ENCODE measurements around the gene WDR91. TPM values are rescaled to one million over a fixed set of nuclear protein-coding genes. Genes with fewer than 3 reads are reported as not detected.

Gene WDR91
- total RNA-seq, 1 experiment from 2014 or later = 7.3 TPM

GRCh38 chr7:135197343-135197742 is 14.0 kb downstream of the WDR91 start:
- Mint-ChIP-seq H3K9me3 (ENCODE audit: unreplicated experiment) (no peaks in the 10 kb centered on the region), H3K4me3 (ENCODE audit: unreplicated experiment) (no peak overlapping the region), H3K36me3 (ENCODE audit: insufficient read depth, unreplicated experiment) (peaks cover 10% of the 10 kb centered on the region), H3K27ac (ENCODE audit: low read depth, unreplicated experiment) (no peak overlapping the region), H3K27me3 (ENCODE audit: insufficient read depth, unreplicated experiment) (no peaks in the 10 kb centered on the region), H3K4me1 (ENCODE audit: insufficient read depth, unreplicated experiment) (no peaks in the 10 kb centered on the region)
- intact Hi-C loops (cut with micrococcal nuclease) = no loop called here
- ChIA-PET POLR2A (interaction anchor here (0.8 kb wide), 1 partner anchor 13 kb away, joined by 3 read pairs; no protein-coding TSS in a partner anchor), CTCF (interaction anchor here (0.7 to 1.8 kb wide), 2 partner anchors 10 to 549 kb away, joined by 3 to 5 read pairs; no protein-coding TSS in a partner anchor)
- BruUV-seq (replicated peaks) = no TSS peak
- no peak for DNase-seq (ENCODE audit: unreplicated experiment)
- TF ChIP-seq CTCF (IDR thresholded peaks at IDR 0.05; ENCODE audit: unreplicated experiment) = no peak

GRCh38 chr7:135195968-135196629 is 15.2 kb downstream of the WDR91 start:
- ChIA-PET CTCF (interaction anchor here (0.6 to 1.8 kb wide), 2 partner anchors 8 to 79 kb away, joined by 3 to 5 read pairs; no protein-coding TSS in a partner anchor), POLR2A (interaction anchor here (0.6 kb wide), 1 partner anchor 15 kb away, joined by 3 read pairs; the partner anchor contains the start of gene WDR91)
- BruUV-seq (replicated peaks) = no TSS peak
- Mint-ChIP-seq H3K9me3 (ENCODE audit: unreplicated experiment) (no peaks in the 10 kb centered on the region), H3K36me3 (ENCODE audit: insufficient read depth, unreplicated experiment) (peaks cover 6% of the 10 kb centered on the region), H3K4me1 (ENCODE audit: insufficient read depth, unreplicated experiment) (no peaks in the 10 kb centered on the region), H3K4me3 (ENCODE audit: unreplicated experiment) (no peak overlapping the region), H3K27me3 (ENCODE audit: insufficient read depth, unreplicated experiment) (no peaks in the 10 kb centered on the region), H3K27ac (ENCODE audit: low read depth, unreplicated experiment) (no peak overlapping the region)
- no peak for DNase-seq (ENCODE audit: unreplicated experiment)
- intact Hi-C loops (cut with micrococcal nuclease) = no loop called here
- no peak for TF ChIP-seq CTCF (IDR thresholded peaks at IDR 0.05; ENCODE audit: unreplicated experiment)

- ChIA-PET POLR2A (interaction anchor here (1.0 to 1.2 kb wide), 2 partner anchors 19 to 26 kb away, joined by 3 read pairs; no protein-coding TSS in a partner anchor), CTCF (interaction anchor here (0.6 to 1.2 kb wide), 2 partner anchors 15 to 18 kb away, joined by 3 to 4 read pairs; no protein-coding TSS in a partner anchor)
- intact Hi-C loops (cut with micrococcal nuclease) = no loop called here
Observed at GRCh38 chr7:135195156-135195555, 16.2 kb downstream of the WDR91 start.

More at GRCh38 chr7:135195156-135195555, 16.2 kb downstream of the WDR91 start:
- no peak for DNase-seq (ENCODE audit: unreplicated experiment)
- H3K27me3 Mint-ChIP-seq (ENCODE audit: insufficient read depth, unreplicated experiment) = no peaks in the 10 kb centered on the region
- BruUV-seq (replicated peaks) = no TSS peak
- no peak for TF ChIP-seq CTCF (IDR thresholded peaks at IDR 0.05; ENCODE audit: unreplicated experiment)
- no peaks in the 10 kb centered on the region for H3K4me1 Mint-ChIP-seq (ENCODE audit: insufficient read depth, unreplicated experiment)
- no peak overlapping the region for H3K4me3 Mint-ChIP-seq (ENCODE audit: unreplicated experiment)
- no peak overlapping the region for H3K27ac Mint-ChIP-seq (ENCODE audit: low read depth, unreplicated experiment)
- H3K9me3 Mint-ChIP-seq (ENCODE audit: unreplicated experiment) = no peaks in the 10 kb centered on the region
- H3K36me3 Mint-ChIP-seq (ENCODE audit: insufficient read depth, unreplicated experiment) = peaks cover 6% of the 10 kb centered on the region

All from MCF 10A (cell line).